ENCODE results near the gene UAP1L1.

UAP1L1 gene

GRCh38 chr9:137097761-137098462, 20.6 kb downstream of the UAP1L1 start:
- DNase-seq (ENCODE audit: low read depth): no peak
- no peaks in the 10 kb centered on the region for H3K27me3 ChIP-seq (replicated peaks; ENCODE audit: control insufficient read depth, insufficient read depth, low read length)
- no peaks in the 10 kb centered on the region for H3K4me1 ChIP-seq (ENCODE audit: control insufficient read depth, insufficient read depth, low read length)
- H3K9me3 ChIP-seq (ENCODE audit: control insufficient read depth, low read length): no peaks in the 10 kb centered on the region
- H3K4me3 ChIP-seq (ENCODE audit: low read length): no peak overlapping the region
- no peak overlapping the region for H3K9ac ChIP-seq (ENCODE audit: low read length)
- H3K36me3 ChIP-seq (ENCODE audit: control insufficient read depth, insufficient read depth, low read length, severe bottlenecking): peaks cover 64% of the 10 kb centered on the region

- no peak for DNase-seq (ENCODE audit: low read depth)
- Histone ChIP-seq H3K4me3 (ENCODE audit: low read length) (no peak overlapping the region), H3K36me3 (ENCODE audit: control insufficient read depth, insufficient read depth, low read length, severe bottlenecking) (peaks cover 75% of the 10 kb centered on the region), H3K9ac (ENCODE audit: low read length) (no peak overlapping the region), H3K9me3 (ENCODE audit: control insufficient read depth, low read length) (no peaks in the 10 kb centered on the region), H3K4me1 (ENCODE audit: control insufficient read depth, insufficient read depth, low read length) (no peaks in the 10 kb centered on the region), H3K27me3 (replicated peaks; ENCODE audit: control insufficient read depth, insufficient read depth, low read length) (no peaks in the 10 kb centered on the region)
Observed at GRCh38 chr9:137099231-137099630, 21.9 kb downstream of the UAP1L1 start.

- Histone ChIP-seq H3K27me3 (replicated peaks; ENCODE audit: control insufficient read depth, insufficient read depth, low read length) (no peaks in the 10 kb centered on the region), H3K36me3 (ENCODE audit: control insufficient read depth, insufficient read depth, low read length, severe bottlenecking) (peaks cover 85% of the 10 kb centered on the region), H3K9me3 (ENCODE audit: control insufficient read depth, low read length) (no peaks in the 10 kb centered on the region), H3K4me3 (ENCODE audit: low read length) (no peak overlapping the region), H3K9ac (ENCODE audit: low read length) (no peak overlapping the region), H3K4me1 (ENCODE audit: control insufficient read depth, insufficient read depth, low read length) (no peaks in the 10 kb centered on the region)
- no peak for DNase-seq (ENCODE audit: low read depth)
Observed at GRCh38 chr9:137103206-137103999, 26.1 kb downstream of the UAP1L1 start.

GRCh38 chr9:137105814-137106661, 28.7 kb downstream of the UAP1L1 start:
- Histone ChIP-seq H3K4me1 (ENCODE audit: control insufficient read depth, insufficient read depth, low read length) (no peaks in the 10 kb centered on the region), H3K4me3 (ENCODE audit: low read length) (no peak overlapping the region), H3K36me3 (ENCODE audit: control insufficient read depth, insufficient read depth, low read length, severe bottlenecking) (peaks cover 85% of the 10 kb centered on the region), H3K27me3 (replicated peaks; ENCODE audit: control insufficient read depth, insufficient read depth, low read length) (no peaks in the 10 kb centered on the region), H3K9ac (ENCODE audit: low read length) (no peak overlapping the region), H3K9me3 (ENCODE audit: control insufficient read depth, low read length) (no peaks in the 10 kb centered on the region)
- DNase-seq (ENCODE audit: low read depth): no peak

- DNase-seq (ENCODE audit: low read depth): no peak
- Histone ChIP-seq H3K36me3 (ENCODE audit: control insufficient read depth, insufficient read depth, low read length, severe bottlenecking) (peaks cover 77% of the 10 kb centered on the region), H3K9me3 (ENCODE audit: control insufficient read depth, low read length) (no peaks in the 10 kb centered on the region), H3K9ac (ENCODE audit: low read length) (no peak overlapping the region), H3K27me3 (replicated peaks; ENCODE audit: control insufficient read depth, insufficient read depth, low read length) (no peaks in the 10 kb centered on the region), H3K4me3 (ENCODE audit: low read length) (no peak overlapping the region), H3K4me1 (ENCODE audit: control insufficient read depth, insufficient read depth, low read length) (no peaks in the 10 kb centered on the region)
Observed at GRCh38 chr9:137106662-137107250, 29.4 kb downstream of the UAP1L1 start.

- H3K4me3 ChIP-seq (ENCODE audit: low read length): no peak overlapping the region
- H3K36me3 ChIP-seq (ENCODE audit: control insufficient read depth, insufficient read depth, low read length, severe bottlenecking): peaks cover 71% of the 10 kb centered on the region
- H3K9me3 ChIP-seq (ENCODE audit: control insufficient read depth, low read length): no peaks in the 10 kb centered on the region
- no peaks in the 10 kb centered on the region for H3K4me1 ChIP-seq (ENCODE audit: control insufficient read depth, insufficient read depth, low read length)
- no peak overlapping the region for H3K9ac ChIP-seq (ENCODE audit: low read length)
- no peaks in the 10 kb centered on the region for H3K27me3 ChIP-seq (replicated peaks; ENCODE audit: control insufficient read depth, insufficient read depth, low read length)
- DNase-seq (ENCODE audit: low read depth): no peak
Observed at GRCh38 chr9:137107312-137107921, 30.1 kb downstream of the UAP1L1 start.

- Histone ChIP-seq H3K9me3 (ENCODE audit: control insufficient read depth, low read length) (no peaks in the 10 kb centered on the region), H3K4me3 (ENCODE audit: low read length) (no peak overlapping the region), H3K4me1 (ENCODE audit: control insufficient read depth, insufficient read depth, low read length) (no peaks in the 10 kb centered on the region), H3K27me3 (replicated peaks; ENCODE audit: control insufficient read depth, insufficient read depth, low read length) (no peaks in the 10 kb centered on the region), H3K36me3 (ENCODE audit: control insufficient read depth, insufficient read depth, low read length, severe bottlenecking) (peaks cover 65% of the 10 kb centered on the region), H3K9ac (ENCODE audit: low read length) (no peak overlapping the region)
- DNase-seq (ENCODE audit: low read depth): no peak
Observed at GRCh38 chr9:137107982-137108381, 30.7 kb downstream of the UAP1L1 start.

GRCh38 chr9:137108608-137109249, 31.4 kb downstream of the UAP1L1 start:
- no peaks in the 10 kb centered on the region for H3K27me3 ChIP-seq (replicated peaks; ENCODE audit: control insufficient read depth, insufficient read depth, low read length)
- DNase-seq (ENCODE audit: low read depth): no peak
- H3K9me3 ChIP-seq (ENCODE audit: control insufficient read depth, low read length): no peaks in the 10 kb centered on the region
- H3K4me1 ChIP-seq (ENCODE audit: control insufficient read depth, insufficient read depth, low read length): no peaks in the 10 kb centered on the region
- H3K9ac ChIP-seq (ENCODE audit: low read length): no peak overlapping the region
- H3K4me3 ChIP-seq (ENCODE audit: low read length): no peak overlapping the region
- H3K36me3 ChIP-seq (ENCODE audit: control insufficient read depth, insufficient read depth, low read length, severe bottlenecking): peaks cover 58% of the 10 kb centered on the region

- no peak overlapping the region for H3K4me3 ChIP-seq (ENCODE audit: low read length)
- H3K27me3 ChIP-seq (replicated peaks; ENCODE audit: control insufficient read depth, insufficient read depth, low read length): no peaks in the 10 kb centered on the region
- no peaks in the 10 kb centered on the region for H3K9me3 ChIP-seq (ENCODE audit: control insufficient read depth, low read length)
- DNase-seq (ENCODE audit: low read depth): no peak
- no peak overlapping the region for H3K9ac ChIP-seq (ENCODE audit: low read length)
- H3K4me1 ChIP-seq (ENCODE audit: control insufficient read depth, insufficient read depth, low read length): no peaks in the 10 kb centered on the region
- H3K36me3 ChIP-seq (ENCODE audit: control insufficient read depth, insufficient read depth, low read length, severe bottlenecking): peaks cover 50% of the 10 kb centered on the region
Observed at GRCh38 chr9:137109250-137110146, 32.2 kb downstream of the UAP1L1 start.

All from adipocyte (in vitro differentiated cells).